ENCODE results near the gene RASL11A.
"Not testable (repeated sequence)": the region's sequence is repeated elsewhere in the genome, so short reads cannot be mapped to it uniquely, and the experiment has no call there.

DNA sequence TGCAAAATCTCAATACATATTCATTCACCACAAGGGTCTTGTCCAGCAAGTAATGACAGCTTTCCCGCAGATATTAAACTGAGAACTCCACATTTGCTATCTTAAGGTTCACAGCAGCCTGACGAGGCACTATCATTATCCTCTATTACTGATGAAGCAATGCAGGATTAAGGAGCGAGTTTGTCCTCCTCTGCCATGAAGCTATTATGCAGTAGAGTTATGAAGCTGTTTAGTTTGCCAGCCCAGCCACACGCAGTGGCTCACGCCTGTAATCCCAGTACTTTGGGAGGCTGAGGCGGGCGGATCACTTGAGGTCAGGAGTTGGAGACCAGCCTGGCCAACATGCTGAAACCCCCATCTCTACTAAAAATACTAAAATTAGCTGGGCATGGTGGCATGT, 29.8 kb downstream of the RASL11A start:
- TF ChIP-seq, protein P1, sequence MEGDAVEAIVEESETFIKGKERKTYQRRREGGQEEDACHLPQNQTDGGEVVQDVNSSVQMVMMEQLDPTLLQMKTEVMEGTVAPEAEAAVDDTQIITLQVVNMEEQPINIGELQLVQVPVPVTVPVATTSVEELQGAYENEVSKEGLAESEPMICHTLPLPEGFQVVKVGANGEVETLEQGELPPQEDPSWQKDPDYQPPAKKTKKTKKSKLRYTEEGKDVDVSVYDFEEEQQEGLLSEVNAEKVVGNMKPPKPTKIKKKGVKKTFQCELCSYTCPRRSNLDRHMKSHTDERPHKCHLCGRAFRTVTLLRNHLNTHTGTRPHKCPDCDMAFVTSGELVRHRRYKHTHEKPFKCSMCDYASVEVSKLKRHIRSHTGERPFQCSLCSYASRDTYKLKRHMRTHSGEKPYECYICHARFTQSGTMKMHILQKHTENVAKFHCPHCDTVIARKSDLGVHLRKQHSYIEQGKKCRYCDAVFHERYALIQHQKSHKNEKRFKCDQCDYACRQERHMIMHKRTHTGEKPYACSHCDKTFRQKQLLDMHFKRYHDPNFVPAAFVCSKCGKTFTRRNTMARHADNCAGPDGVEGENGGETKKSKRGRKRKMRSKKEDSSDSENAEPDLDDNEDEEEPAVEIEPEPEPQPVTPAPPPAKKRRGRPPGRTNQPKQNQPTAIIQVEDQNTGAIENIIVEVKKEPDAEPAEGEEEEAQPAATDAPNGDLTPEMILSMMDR (conservative IDR thresholded peaks at IDR 0.05; ENCODE audit: low read depth, low read length), result not testable (repeated sequence)
- TF ChIP-seq EZH2 (IDR thresholded peaks at IDR 0.05; ENCODE audit: low read length, unreplicated experiment); EZH2phosphoT487 (IDR thresholded peaks at IDR 0.05; ENCODE audit: borderline replicate concordance, low read length): not testable (repeated sequence)
